Adipocyte (in vitro differentiated cells): ENCODE data around the gene ARF3.

ENCODE experiments used
- DNase-seq: peaks from one replicate; pipeline ENCODE4 v3.0.0-alpha.2; 2015; ENCODE audit warnings: low read depth
- H3K27me3 ChIP-seq: replicated peaks from 2 replicates; pipeline ENCODE4 v1.7.0; 2013; ENCODE audit warnings: mild to moderate bottlenecking, low read length, moderate library complexity; ENCODE audit not compliant: control insufficient read depth, insufficient read depth
- H3K36me3 ChIP-seq: 2 replicates; pipeline ENCODE4 v1.7.0; 2013; ENCODE audit warnings: low read length, mild to moderate bottlenecking, moderate library complexity; ENCODE audit not compliant: control insufficient read depth, insufficient read depth, severe bottlenecking
- H3K4me1 ChIP-seq: 2 replicates; pipeline ENCODE4 v1.7.0; 2013; ENCODE audit warnings: mild to moderate bottlenecking, low read length, moderate library complexity; ENCODE audit not compliant: control insufficient read depth, insufficient read depth
- H3K4me3 ChIP-seq: 2 replicates; pipeline ENCODE4 v1.7.0; 2013; ENCODE audit warnings: mild to moderate bottlenecking, low read length, moderate library complexity
- H3K9ac ChIP-seq: 2 replicates; pipeline ENCODE4 v1.7.0; 2013; ENCODE audit warnings: mild to moderate bottlenecking, low read length, moderate library complexity
- H3K9me3 ChIP-seq: 2 replicates; pipeline ENCODE4 v1.7.0; 2013; ENCODE audit warnings: mild to moderate bottlenecking, low read length, moderate library complexity; ENCODE audit not compliant: control insufficient read depth

The ARF3 gene

GRCh38 chr12:48957141-48958048 is at the start of gene ARF3:
ARF3 (minus strand) TSS chr12:48957487; CDS start chr12:48941095, 16,392 bp downstream.
- peak within 1 kb of the TSS; percentile 98 for H3K9ac ChIP-seq
- peaks cover 22% of the 10 kb centered on the region for H3K4me1 ChIP-seq

GRCh38 chr12:49000346-49000745 is 43.1 kb upstream of the ARF3 start:
- H3K9ac ChIP-seq = no peak overlapping the region
- peaks cover 18% of the 10 kb centered on the region for H3K4me1 ChIP-seq
- no peaks in the 10 kb centered on the region for H3K27me3 ChIP-seq
- no peak overlapping the region for H3K4me3 ChIP-seq
- peaks cover 49% of the 10 kb centered on the region for H3K36me3 ChIP-seq
- DNase-seq = no peak
- H3K9me3 ChIP-seq = no peaks in the 10 kb centered on the region

More at GRCh38 chr12:48957141-48958048, at the start of gene ARF3:
- peak; percentile 98 for DNase-seq
- H3K9me3 ChIP-seq = no peaks in the 10 kb centered on the region
- no peaks in the 10 kb centered on the region for H3K27me3 ChIP-seq
- peaks cover 28% of the 10 kb centered on the region for H3K36me3 ChIP-seq
- peak within 1 kb of the TSS; percentile 98 for H3K4me3 ChIP-seq

- DNase-seq = peak; percentile 42
- Histone ChIP-seq H3K27me3 (peaks cover 4% of the 10 kb centered on the region), H3K36me3 (peaks cover 41% of the 10 kb centered on the region), H3K4me3 (peak within 1 kb of the TSS; percentile 68), H3K9me3 (no peaks in the 10 kb centered on the region), H3K4me1 (peaks cover 18% of the 10 kb centered on the region), H3K9ac (peak within 1 kb of the TSS; percentile 20)
Observed at GRCh38 chr12:48999371-49000131, 42.3 kb upstream of the ARF3 start, which contains the start of gene DDN. DDN (minus strand) TSS chr12:48999375; CDS start chr12:48999287, 88 bp downstream.

GRCh38 chr12:48998497-48999353 is 41.4 kb upstream of the ARF3 start:
- Histone ChIP-seq H3K9ac (no peak overlapping the region), H3K27me3 (peaks cover 12% of the 10 kb centered on the region), H3K9me3 (no peaks in the 10 kb centered on the region), H3K36me3 (peaks cover 32% of the 10 kb centered on the region), H3K4me3 (peak overlapping the region; percentile 68), H3K4me1 (peaks cover 18% of the 10 kb centered on the region)
- DNase-seq = peak; percentile 37

- Histone ChIP-seq H3K4me3 (peak overlapping the region; percentile 68), H3K9ac (no peak overlapping the region), H3K4me1 (peaks cover 18% of the 10 kb centered on the region), H3K27me3 (peaks cover 16% of the 10 kb centered on the region), H3K9me3 (no peaks in the 10 kb centered on the region), H3K36me3 (peaks cover 24% of the 10 kb centered on the region)
- no peak for DNase-seq
Observed at GRCh38 chr12:48997719-48998496, 40.6 kb upstream of the ARF3 start.

GRCh38 chr12:48996794-48997718 is 39.8 kb upstream of the ARF3 start:
- H3K4me1 ChIP-seq = peaks cover 18% of the 10 kb centered on the region
- no peak overlapping the region for H3K9ac ChIP-seq
- peaks cover 18% of the 10 kb centered on the region for H3K27me3 ChIP-seq
- peak; percentile 87 for DNase-seq
- H3K36me3 ChIP-seq = peaks cover 16% of the 10 kb centered on the region
- no peaks in the 10 kb centered on the region for H3K9me3 ChIP-seq
- H3K4me3 ChIP-seq = peak overlapping the region; percentile 60

- Histone ChIP-seq H3K9ac (peak overlapping the region; percentile 38), H3K27me3 (peaks cover 29% of the 10 kb centered on the region), H3K9me3 (no peaks in the 10 kb centered on the region), H3K4me1 (peaks cover 15% of the 10 kb centered on the region), H3K36me3 (peaks cover under 1% of the 10 kb centered on the region), H3K4me3 (peak overlapping the region; percentile 66)
- DNase-seq = peak; percentile 94
Observed at GRCh38 chr12:48995086-48995879, 38.0 kb upstream of the ARF3 start.

GRCh38 chr12:48994224-48995085 is 37.2 kb upstream of the ARF3 start:
- Histone ChIP-seq H3K9ac (no peak overlapping the region), H3K36me3 (no peaks in the 10 kb centered on the region), H3K4me3 (no peak overlapping the region), H3K9me3 (no peaks in the 10 kb centered on the region), H3K4me1 (peaks cover 7% of the 10 kb centered on the region), H3K27me3 (peaks cover 35% of the 10 kb centered on the region)
- DNase-seq = no peak
